Measurements from ENCODE around the gene MEAF6. TPM values are rescaled to one million over a fixed set of nuclear protein-coding genes. Genes with fewer than 3 reads are reported as not detected.

Gene MEAF6
- 37.0 and 47.2 TPM in 2 replicates for total RNA-seq

DNA sequence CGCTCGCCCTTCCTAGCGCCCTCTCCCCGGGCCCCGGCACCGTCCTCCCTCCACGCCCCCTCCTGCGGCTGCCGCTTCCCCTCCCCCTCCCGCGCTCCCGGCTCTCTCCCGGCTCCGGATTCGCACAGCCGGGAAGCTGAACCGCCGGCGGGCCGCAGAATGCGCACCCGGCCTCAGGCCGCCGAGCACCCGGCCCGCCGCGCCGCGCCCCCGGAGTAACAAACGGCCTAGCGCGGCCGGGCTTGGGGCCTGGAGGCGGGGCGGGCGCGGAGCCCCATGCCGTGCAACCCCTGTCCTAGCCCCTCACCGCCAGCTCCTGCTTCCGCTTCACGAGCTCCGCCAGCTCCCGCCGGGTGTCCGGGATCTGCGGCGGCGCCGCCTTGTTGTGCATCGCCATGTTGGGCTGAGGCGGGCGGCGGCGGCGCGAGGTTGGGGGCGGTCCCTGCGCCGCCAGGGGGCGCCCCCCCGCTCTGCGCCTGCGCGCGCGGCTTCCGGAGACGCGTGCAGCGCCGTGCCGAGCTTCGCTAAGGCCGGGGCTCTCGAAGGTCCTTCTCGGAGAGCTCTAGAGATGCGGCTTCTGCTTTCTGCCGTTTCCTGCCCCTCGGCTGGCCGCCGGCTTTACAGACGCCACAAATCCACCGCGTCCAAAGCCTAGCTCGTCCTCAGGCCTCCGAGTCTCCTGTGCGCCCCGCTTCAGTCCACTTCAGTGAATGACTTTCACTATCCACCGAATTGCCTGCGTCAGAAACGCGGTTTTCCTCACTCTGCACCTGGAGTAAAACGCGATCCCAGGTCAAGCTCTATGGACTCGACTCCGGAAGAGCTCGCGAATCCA, at the start of gene MEAF6:
TSS of gene MEAF6 (minus strand) at position 417 of the 835 bp plus-strand sequence. CDS start at position 397, 20 bp downstream.

DNA sequence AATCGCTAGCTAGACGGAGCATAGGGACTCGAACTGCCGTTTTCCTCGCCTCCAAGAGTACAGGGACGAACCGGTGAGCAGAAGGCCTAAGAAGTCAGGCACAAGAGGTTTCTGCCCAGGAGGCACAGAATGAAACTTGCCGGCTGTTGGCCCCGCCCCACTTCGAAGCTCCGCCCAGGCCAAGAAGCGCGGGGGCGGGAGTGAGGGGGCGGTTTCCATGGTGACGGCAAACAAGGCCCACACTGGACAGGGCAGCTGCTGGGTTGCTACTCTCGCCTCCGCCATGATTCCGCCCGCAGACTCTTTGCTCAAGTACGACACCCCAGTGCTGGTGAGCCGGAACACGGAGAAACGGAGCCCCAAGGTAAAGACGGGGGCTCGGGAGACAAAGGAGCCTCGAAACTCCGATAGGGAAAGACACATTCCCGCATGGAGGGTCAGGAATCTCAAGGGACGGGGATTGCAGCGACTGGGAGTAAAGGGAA, 42.2 kb upstream of the MEAF6 start, which contains the start of gene DNALI1:
TSS of gene DNALI1 (plus strand) at position 229 of the 485 bp plus-strand sequence. CDS start at position 284, 55 bp downstream.

DNA sequence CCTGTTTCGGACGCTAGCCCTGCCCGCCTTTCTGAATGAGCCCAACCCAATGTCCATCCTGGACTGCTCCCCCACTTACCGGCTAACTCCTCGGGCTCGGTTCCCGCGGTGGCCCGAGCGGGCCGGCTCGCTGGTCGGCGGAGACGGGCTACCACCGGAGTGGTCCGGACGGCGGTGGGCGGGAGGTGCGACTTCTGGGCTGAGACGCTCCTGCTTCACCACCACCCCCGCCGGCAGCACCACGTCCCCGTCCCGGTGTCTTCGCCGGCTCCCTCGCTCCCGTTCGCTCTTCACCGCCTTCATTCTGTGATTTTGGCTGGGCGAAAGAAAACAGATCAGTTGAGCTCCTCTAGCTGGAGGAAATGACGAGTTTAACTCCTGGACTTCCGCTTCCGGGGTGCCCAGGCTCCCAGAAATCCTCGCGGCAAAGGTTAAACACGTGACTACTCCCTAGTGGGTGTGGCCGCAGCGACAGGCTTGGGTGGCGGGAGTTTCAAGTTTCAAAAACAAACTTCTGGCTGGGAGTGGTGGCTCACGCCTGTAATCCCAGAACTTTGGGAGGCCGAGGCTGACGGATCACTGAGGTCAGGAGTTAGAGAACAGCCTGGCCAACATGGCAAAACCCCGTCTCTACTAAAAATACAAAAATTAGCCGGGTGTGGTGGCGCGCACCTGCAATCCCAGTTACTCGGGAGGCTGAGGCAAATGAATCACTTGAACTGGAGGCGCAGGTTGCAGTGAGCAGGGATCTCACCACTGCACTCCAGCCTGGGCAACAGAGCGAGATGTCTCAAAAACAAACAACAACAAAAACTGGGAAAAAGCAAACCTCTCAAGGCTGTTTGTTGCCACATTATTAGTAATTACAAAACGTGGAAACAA, 39.6 kb upstream of the MEAF6 start, which contains the start of gene SNIP1:
TSS of gene SNIP1 (minus strand) at position 367 of the 882 bp plus-strand sequence. CDS start at position 303, 64 bp downstream.

DNA sequence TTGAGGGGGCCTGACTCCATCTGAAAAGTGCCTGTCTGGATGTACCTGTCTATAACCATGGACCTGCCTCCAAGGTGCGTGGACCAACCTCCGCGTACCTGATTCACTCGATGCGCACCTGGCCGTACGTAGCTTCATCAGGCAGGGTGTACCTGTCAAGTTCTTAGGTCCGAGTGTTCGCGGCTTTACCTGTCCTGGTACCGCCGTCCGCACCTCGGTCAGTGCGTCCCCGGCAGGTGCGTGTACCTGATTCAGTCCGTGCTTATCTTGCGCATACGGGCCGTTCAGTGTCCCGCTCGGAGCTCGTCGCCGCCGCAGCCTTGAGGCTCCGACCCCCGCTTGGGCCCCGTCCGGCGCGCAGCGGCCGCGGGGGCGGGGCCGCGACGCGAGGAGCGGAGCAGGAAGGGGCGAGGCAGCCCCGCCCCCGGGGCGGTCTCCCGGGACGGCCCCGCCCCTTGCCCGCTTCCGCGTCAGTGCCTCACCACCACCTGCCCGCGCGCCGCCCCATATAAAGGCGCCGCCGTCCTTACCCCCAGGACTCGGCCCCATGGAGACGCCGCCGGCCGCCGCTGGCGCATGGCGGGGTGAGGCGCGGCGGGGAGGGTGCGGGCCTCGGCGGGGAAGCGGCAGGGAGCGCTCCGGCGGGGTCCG, 40.4 kb downstream of the MEAF6 start, which contains the start of gene ZC3H12A:
TSS of gene ZC3H12A (plus strand) at position 535 of the 651 bp plus-strand sequence. CDS start 917 bp downstream, outside the sequence.

Other genes with a start within 250 kb of the MEAF6 start
- gene ZC3H12A, start 40.2 kb downstream of the MEAF6 start, total RNA-seq, result 3.1 and 5.8 TPM in 2 replicates
- 14.4 and 14.8 TPM in 2 replicates for gene SNIP1, start 39.5 kb upstream of the MEAF6 start, total RNA-seq
- 1.5 and 3.1 TPM in 2 replicates for gene DNALI1, start 42.2 kb upstream of the MEAF6 start, total RNA-seq
- 84.1 and 88.0 TPM in 2 replicates for gene GNL2, start 81.2 kb upstream of the MEAF6 start, total RNA-seq
- not detected in 2 replicates for gene RSPO1, start 120.1 kb upstream of the MEAF6 start, total RNA-seq
- 4.8 and 10.1 TPM in 2 replicates for gene CDCA8, start 177.8 kb upstream of the MEAF6 start, total RNA-seq

All from endothelial cell of coronary artery (primary cell).